ENCODE data around the gene PAX8. TPM values are rescaled to one million over a fixed set of nuclear protein-coding genes. Genes with fewer than 3 reads are reported as not detected.

PAX8 gene
- total RNA-seq, 3 donors from 2014 or later = under 0.01 to 2.6 (median 1.0) TPM

DNA sequence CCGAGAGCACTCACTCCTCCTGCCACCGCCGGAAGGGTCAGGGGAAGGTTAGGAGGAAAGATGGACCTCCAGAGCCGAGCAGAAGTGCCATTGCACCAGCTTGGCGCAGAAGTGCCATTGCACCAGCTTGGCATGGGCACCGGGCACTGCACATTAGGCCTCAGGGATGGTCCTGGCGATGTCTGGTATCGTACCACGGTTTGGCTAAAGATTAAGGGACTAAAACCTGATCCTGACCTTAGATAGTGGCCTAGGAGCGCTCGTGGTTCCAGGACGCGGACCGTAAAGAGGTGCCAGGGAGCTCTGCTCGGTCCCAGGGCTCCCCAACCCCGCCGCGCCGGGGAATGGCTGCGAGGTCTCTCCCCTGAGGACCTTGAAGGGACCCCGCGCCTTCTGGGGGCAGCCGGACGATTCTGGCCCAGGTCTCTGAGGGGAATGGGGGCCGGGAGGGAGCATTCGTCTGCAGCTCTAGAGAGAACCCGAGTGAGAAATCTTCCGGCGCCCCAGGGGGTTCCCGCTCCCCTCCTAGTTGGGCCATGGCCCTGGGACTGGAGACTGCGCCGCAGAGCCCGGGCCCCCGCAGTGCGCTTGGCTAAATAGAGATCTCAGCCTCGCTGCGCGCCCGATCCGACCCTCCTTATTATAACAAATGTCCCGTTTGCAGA is 1.8 kb downstream of the PAX8 start:
- H3K4me3 ChIP-seq = peak overlapping the region in 1 of 3 donors; percentile 33
- H3K36me3 ChIP-seq = no peaks in the 10 kb centered on the region
- H3K27me3 ChIP-seq = peaks cover 9 to 64% of the 10 kb centered on the region in 2 donors
- TF ChIP-seq POLR2A (IDR thresholded peaks at IDR 0.05) (no peak), POLR2AphosphoS5 (IDR thresholded peaks at IDR 0.05) (no peak)
- TF ChIP-seq, protein P1, sequence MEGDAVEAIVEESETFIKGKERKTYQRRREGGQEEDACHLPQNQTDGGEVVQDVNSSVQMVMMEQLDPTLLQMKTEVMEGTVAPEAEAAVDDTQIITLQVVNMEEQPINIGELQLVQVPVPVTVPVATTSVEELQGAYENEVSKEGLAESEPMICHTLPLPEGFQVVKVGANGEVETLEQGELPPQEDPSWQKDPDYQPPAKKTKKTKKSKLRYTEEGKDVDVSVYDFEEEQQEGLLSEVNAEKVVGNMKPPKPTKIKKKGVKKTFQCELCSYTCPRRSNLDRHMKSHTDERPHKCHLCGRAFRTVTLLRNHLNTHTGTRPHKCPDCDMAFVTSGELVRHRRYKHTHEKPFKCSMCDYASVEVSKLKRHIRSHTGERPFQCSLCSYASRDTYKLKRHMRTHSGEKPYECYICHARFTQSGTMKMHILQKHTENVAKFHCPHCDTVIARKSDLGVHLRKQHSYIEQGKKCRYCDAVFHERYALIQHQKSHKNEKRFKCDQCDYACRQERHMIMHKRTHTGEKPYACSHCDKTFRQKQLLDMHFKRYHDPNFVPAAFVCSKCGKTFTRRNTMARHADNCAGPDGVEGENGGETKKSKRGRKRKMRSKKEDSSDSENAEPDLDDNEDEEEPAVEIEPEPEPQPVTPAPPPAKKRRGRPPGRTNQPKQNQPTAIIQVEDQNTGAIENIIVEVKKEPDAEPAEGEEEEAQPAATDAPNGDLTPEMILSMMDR (IDR thresholded peaks at IDR 0.05) = no peak
- no peak overlapping the region for H3K27ac ChIP-seq
- no peaks in the 10 kb centered on the region for H3K9me3 ChIP-seq
- peaks cover 0 to 3% of the 10 kb centered on the region in 2 donors for H3K4me1 ChIP-seq
- intact Hi-C loops (cut with DNase I; ENCODE audit: low total_unique reads) = no loop called here
- no peak for DNase-seq (ENCODE audit: low spot score in 2 of 2)

DNA sequence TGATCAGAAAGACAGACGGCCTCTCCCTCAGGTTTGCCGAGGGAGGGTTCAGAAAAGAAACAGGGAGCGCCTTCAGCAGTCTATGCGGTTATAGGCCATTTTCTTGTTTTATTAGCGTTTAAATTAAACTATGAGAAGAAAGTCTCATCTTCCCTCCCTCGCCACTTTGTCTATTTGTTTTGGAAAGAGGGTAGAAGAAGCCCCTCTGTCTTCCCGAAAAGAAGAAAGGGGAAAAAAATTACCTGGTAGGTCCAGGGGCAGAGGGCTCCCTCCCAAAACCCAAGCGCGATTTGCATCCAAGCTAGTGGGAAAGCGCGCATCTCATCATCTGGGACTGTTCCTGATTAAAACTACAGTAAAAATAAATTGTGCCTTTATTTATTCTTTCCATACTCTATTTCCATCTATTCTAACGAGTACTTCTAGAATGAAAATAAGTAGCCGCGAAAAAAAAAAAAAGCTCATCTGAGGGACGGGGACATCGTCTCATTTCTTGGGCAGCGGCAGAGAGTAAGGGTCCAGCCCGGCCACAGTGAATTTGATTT is 2.4 kb downstream of the PAX8 start:
- H3K27ac ChIP-seq = no peak overlapping the region
- no peak for DNase-seq (ENCODE audit: low spot score in 2 of 2)
- H3K4me1 ChIP-seq = peaks cover 0 to 3% of the 10 kb centered on the region in 2 donors
- H3K27me3 ChIP-seq = peaks cover 9 to 70% of the 10 kb centered on the region in 2 donors
- intact Hi-C loops (cut with DNase I; ENCODE audit: low total_unique reads) = no loop called here
- no peaks in the 10 kb centered on the region for H3K36me3 ChIP-seq
- TF ChIP-seq POLR2A (IDR thresholded peaks at IDR 0.05) (no peak), POLR2AphosphoS5 (IDR thresholded peaks at IDR 0.05) (no peak)
- TF ChIP-seq, protein P1 (IDR thresholded peaks at IDR 0.05) = no peak
- peak overlapping the region in 1 of 3 donors; percentile 33 for H3K4me3 ChIP-seq
- H3K9me3 ChIP-seq = no peaks in the 10 kb centered on the region

DNA sequence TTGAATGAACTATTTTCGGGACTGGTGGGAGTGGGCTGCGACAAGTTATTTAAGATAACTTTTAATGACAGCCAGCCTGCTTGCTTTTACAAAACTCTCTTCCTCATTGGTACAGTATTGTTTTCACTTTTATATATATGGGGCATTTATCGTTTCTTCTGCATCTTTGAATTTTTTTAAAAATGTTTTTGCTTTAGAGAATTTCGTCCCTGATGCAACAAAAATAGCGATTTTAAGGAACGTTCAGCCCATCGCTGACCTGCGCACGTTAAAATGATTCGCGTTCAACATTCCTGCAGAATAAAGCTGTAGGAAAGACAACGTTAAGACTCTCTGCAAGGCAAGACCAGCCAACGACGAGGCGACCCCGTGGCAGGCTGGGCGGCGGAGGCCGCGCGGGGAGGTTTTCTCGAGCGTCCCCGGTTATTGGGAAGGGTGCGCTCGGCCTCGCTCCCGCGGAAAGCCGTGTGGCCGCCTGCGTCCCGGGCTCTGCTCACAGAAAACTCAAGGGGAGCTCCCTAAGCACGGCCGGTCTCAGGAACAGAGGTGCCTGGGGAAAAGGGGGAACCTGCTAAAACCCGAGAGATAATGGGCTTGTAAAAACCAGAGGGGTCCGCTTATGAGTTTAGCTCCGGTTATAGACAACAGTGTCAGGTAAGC is 3.0 kb downstream of the PAX8 start:
- TF ChIP-seq, protein P1 (IDR thresholded peaks at IDR 0.05) = no peak
- TF ChIP-seq POLR2A (IDR thresholded peaks at IDR 0.05) (no peak), POLR2AphosphoS5 (IDR thresholded peaks at IDR 0.05) (no peak)
- H3K27ac ChIP-seq = no peak overlapping the region
- intact Hi-C loops (cut with DNase I; ENCODE audit: low total_unique reads) = no loop called here
- H3K9me3 ChIP-seq = no peaks in the 10 kb centered on the region
- DNase-seq (ENCODE audit: low spot score in 2 of 2) = no peak
- peaks cover 0 to 3% of the 10 kb centered on the region in 2 donors for H3K4me1 ChIP-seq
- peaks cover 9 to 76% of the 10 kb centered on the region in 2 donors for H3K27me3 ChIP-seq
- H3K4me3 ChIP-seq = no peak overlapping the region
- H3K36me3 ChIP-seq = no peaks in the 10 kb centered on the region

DNA sequence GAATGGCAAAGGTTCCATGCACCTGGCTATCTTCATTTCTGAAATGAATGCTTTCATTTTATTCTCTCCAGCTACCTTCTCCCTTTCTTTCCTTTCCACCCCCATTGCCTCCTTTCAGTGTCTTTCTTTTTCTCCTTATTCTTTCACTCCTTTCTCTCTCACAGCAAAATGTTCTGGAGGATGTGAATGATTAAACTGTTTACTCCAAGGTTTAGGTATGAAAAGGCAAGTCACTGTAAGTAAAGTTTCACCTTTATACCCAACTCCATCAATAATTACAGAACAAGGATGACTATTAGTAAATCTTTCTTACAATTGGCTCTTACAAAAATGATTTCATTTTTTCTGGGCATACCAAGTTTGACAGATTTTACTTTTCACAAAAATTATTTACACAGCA is 4.3 kb downstream of the PAX8 start:
- H3K9me3 ChIP-seq = no peaks in the 10 kb centered on the region
- H3K4me3 ChIP-seq = no peak overlapping the region
- no peak for DNase-seq (ENCODE audit: low spot score in 2 of 2)
- H3K4me1 ChIP-seq = peaks cover 0 to 3% of the 10 kb centered on the region in 2 donors
- TF ChIP-seq POLR2AphosphoS5 (IDR thresholded peaks at IDR 0.05) (no peak), POLR2A (IDR thresholded peaks at IDR 0.05) (no peak)
- TF ChIP-seq, protein P1 (IDR thresholded peaks at IDR 0.05) = no peak
- peaks cover 9 to 81% of the 10 kb centered on the region in 2 donors for H3K27me3 ChIP-seq
- H3K27ac ChIP-seq = no peak overlapping the region
- intact Hi-C loops (cut with DNase I; ENCODE audit: low total_unique reads) = no loop called here
- no peaks in the 10 kb centered on the region for H3K36me3 ChIP-seq

DNA sequence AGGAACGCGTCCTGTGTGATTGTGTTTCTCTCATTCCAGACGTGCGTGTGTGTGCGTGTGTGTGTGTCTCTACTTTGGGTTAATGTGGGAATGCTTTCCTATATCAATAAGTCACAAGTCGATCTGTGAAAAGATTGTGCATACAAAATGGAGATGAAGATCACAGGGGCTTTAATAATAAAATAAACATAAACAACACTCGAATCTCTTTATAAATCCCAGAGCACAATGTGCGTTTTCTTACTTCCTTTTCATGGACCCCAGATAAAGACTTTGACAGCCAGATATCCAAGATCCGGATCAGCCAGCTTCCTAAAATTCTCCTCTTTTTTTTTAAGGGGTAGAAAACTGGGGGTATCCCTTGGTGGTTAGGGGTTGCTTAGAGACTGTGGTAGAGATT is 4.7 kb downstream of the PAX8 start:
- Histone ChIP-seq H3K9me3 (no peaks in the 10 kb centered on the region), H3K27me3 (peaks cover 9 to 81% of the 10 kb centered on the region in 2 donors), H3K27ac (no peak overlapping the region), H3K4me3 (no peak overlapping the region), H3K36me3 (no peaks in the 10 kb centered on the region), H3K4me1 (peaks cover 0 to 3% of the 10 kb centered on the region in 2 donors)
- no peak for DNase-seq (ENCODE audit: low spot score in 2 of 2)
- TF ChIP-seq POLR2A (IDR thresholded peaks at IDR 0.05) = no peak
- intact Hi-C loops (cut with DNase I; ENCODE audit: low total_unique reads) = no loop called here
